Stomach (tissue), 9 donors: ENCODE results near the gene SEPTIN11. TPM values are rescaled to one million over a fixed set of nuclear protein-coding genes. Genes with fewer than 3 reads are reported as not detected.
"Not testable (repeated sequence)": the region's sequence is repeated elsewhere in the genome, so short reads cannot be mapped to it uniquely, and the experiment has no call there.

Experiments
- DNase-seq, 2 donors: peaks; one replicate each; pipeline versions ENCODE4 v3.0.0 to v3.0.0-alpha.2; 2013 to 2019
- H3K27ac ChIP-seq, 5 donors: fragments of 200-600 bp in 4 of 5; sonication (generic) in 4 of 5; one replicate each; pipeline ENCODE4 v1.5.1; 2013 to 2019; ENCODE audit warnings: mild to moderate bottlenecking in 1 of 5, moderate library complexity in 1 of 5
- H3K27me3 ChIP-seq, 3 donors: fragments of 200-600 bp; sonication (generic); one replicate each; pipeline ENCODE4 v1.5.1; 2017 to 2019; ENCODE audit warnings: mixed run types in 1 of 3
- H3K36me3 ChIP-seq, 4 donors: fragments of 200-600 bp; sonication (generic); 1 replicate in 3 of 4; 2 replicates in 1 of 4; pipeline ENCODE4 v1.5.1; 2016 to 2019
- H3K4me1 ChIP-seq, 4 donors: fragments of 200-600 bp; sonication (generic); one replicate each; pipeline ENCODE4 v1.5.1; 2016 to 2019
- H3K4me3 ChIP-seq, 4 donors: fragments of 200-600 bp; sonication (generic) in 3 of 4; one replicate each; pipeline ENCODE4 v1.5.1; 2016 to 2019; ENCODE audit warnings: mild to moderate bottlenecking in 1 of 4
- H3K9me3 ChIP-seq, 4 donors: fragments of 200-600 bp; sonication (generic); one replicate each; pipeline ENCODE4 v1.5.1; 2016 to 2019
- CTCF ChIP-seq, 7 experiments: fragments of 450-650 bp in 4 of 7; fragments of 200-600 bp in 3 of 7; sonication (generic) in 3 of 7; IDR thresholded peaks; one replicate each; pipeline ENCODE4 v1.5.1; 2016 to 2019; ENCODE audit warnings: antibody characterized with exemption in 7 of 7, control low read depth in 2 of 7, mild to moderate bottlenecking in 1 of 7
- EP300 ChIP-seq: sonication (generic); formaldehyde crosslinking; IDR thresholded peaks from one replicate; pipeline ENCODE4 v1.6.1; 2017; ENCODE audit warnings: antibody characterized with exemption
- POLR2A ChIP-seq, 4 donors: fragments of 450-650 bp; IDR thresholded peaks; one replicate each; pipeline ENCODE4 v1.6.1; 2016; ENCODE audit warnings: antibody characterized with exemption in 4 of 4, control low read depth in 2 of 4, mild to moderate bottlenecking in 1 of 4, moderate library complexity in 1 of 4
- POLR2AphosphoS5 ChIP-seq, 3 donors: sonication (generic); formaldehyde crosslinking; IDR thresholded peaks; one replicate each; pipeline ENCODE4 v1.6.1; 2016; ENCODE audit warnings: antibody characterized with exemption in 3 of 3
- WGBS, 5 donors: extraction: QIAGEN DNeasy Blood & Tissue Kit in 3 of 5; methylation state at CpG; one replicate each; pipeline versions ENCODE4 v1.1.5 to v1.1.7; 2013 to 2018; 5-methylcytosine and 5-hydroxymethylcytosine counted together
- intact Hi-C: fragments of 100-400 bp; cut with DNase I; formaldehyde crosslinking; loops from one replicate; pipeline ENCODE4 v1.15.1; 2023; ENCODE audit warnings: low total_unique reads
- polyA plus RNA-seq, 3 donors: library from polyadenylated mRNA; stranded (reverse); fragments of 200-250 nt; gene quantifications; one replicate each; pipeline ENCODE4 v1.2.3, GENCODE V29; 2013
- total RNA-seq, 5 donors: library from RNA; depleted of rRNA; stranded (reverse); fragments of >200 nt; gene quantifications; one replicate each; pipeline versions ENCODE4 v1.1.0 to v1.2.3, GENCODE V29; 2014 to 2016
- donor health status: healthy with polysubstance abuse.
- donor health status: Bipolar disorder and iron deficiency.
- donor health status: healthy.

The SEPTIN11 gene
- total and polyA plus RNA-seq, 8 donors = 9.3 to 298 (median 57.4) TPM

DNA sequence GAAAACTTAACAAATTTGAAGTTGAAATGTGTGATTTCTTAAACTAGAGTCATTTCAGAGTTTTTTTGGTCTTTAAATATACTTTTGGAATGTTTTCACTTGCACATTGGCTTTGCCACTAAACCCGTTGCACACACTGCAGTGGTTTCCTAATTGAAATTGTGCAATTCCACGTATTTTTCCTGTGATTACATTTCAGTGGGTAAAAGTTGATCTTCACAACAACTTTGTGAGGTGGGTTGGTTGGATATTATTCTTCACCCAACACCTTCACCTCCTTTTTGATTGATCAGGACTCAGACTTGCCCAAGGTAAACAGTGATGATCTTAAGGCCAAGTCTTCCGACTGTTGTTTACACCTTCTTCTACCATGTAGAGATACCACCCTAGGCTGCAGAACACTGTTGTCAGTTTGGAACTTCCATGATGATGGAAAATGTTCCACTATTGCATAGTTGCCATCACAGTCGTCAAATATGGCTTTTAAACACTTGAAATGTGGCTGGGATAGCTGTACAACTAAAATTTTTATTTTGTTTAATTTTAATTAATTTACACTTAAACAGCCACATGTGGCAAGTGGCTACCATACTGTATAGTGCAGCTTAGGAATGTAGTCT is 13.7 kb downstream of the SEPTIN11 start:
- no peak overlapping the region for H3K4me3 ChIP-seq
- H3K27me3 ChIP-seq = no peaks in the 10 kb centered on the region
- peak overlapping the region in 1 of 5 donors; percentile 49 for H3K27ac ChIP-seq
- H3K9me3 ChIP-seq = no peaks in the 10 kb centered on the region
- WGBS, 5 donors = 53 to 66% (median 58%) methylated on average over 4 of the region's 4 CpGs
- H3K4me1 ChIP-seq = peaks cover 11 to 39% (median 22%) of the 10 kb centered on the region in 4 donors
- no peak for DNase-seq
- intact Hi-C loops = no loop called here
- H3K36me3 ChIP-seq = no peaks in the 10 kb centered on the region
- TF ChIP-seq POLR2AphosphoS5 (IDR thresholded peaks at IDR 0.05) (no peak), EP300 (no peak), POLR2A (IDR thresholded peaks at IDR 0.05) (no peak), CTCF (IDR thresholded peaks at IDR 0.05) (no peak)

- WGBS, 5 donors = 95 to 100% (median 100%) methylated on average over 1 of the region's 1 CpG
Measured at GRCh38 chr4:76963927-76964326, 14.4 kb downstream of the SEPTIN11 start.

GRCh38 chr4:76964769-76965168 is 15.2 kb downstream of the SEPTIN11 start:
- Histone ChIP-seq H3K27me3 (no peaks in the 10 kb centered on the region), H3K4me3 (no peak overlapping the region), H3K27ac (no peak overlapping the region), H3K9me3 (no peaks in the 10 kb centered on the region), H3K36me3 (no peaks in the 10 kb centered on the region), H3K4me1 (peaks cover 11 to 36% (median 22%) of the 10 kb centered on the region in 4 donors)
- no peak for DNase-seq
- intact Hi-C loops = no loop called here
- WGBS, 5 donors = 27 to 53% (median 38%) methylated on average over 1 of the region's 1 CpG
- TF ChIP-seq POLR2A (IDR thresholded peaks at IDR 0.05) = no peak
- no peak for TF ChIP-seq CTCF (IDR thresholded peaks at IDR 0.05)
- TF ChIP-seq EP300 = no peak
- TF ChIP-seq POLR2AphosphoS5 (IDR thresholded peaks at IDR 0.05) = no peak

More at GRCh38 chr4:76963927-76964326, 14.4 kb downstream of the SEPTIN11 start:
- intact Hi-C loops, H3K36me3 ChIP-seq, H3K4me3 ChIP-seq, DNase-seq, H3K27ac ChIP-seq, H3K27me3 ChIP-seq, H3K9me3 ChIP-seq: not testable (repeated sequence)
- H3K4me1 ChIP-seq = peaks cover 11 to 39% (median 22%) of the 10 kb centered on the region in 4 donors

GRCh38 chr4:76965866-76966579 is 16.5 kb downstream of the SEPTIN11 start:
- 97 to 100% (median 98%) methylated on average over 2 of the region's 2 CpGs for WGBS, 5 donors
- Histone ChIP-seq H3K9me3 (no peaks in the 10 kb centered on the region), H3K4me1 (peaks cover 8 to 29% (median 15%) of the 10 kb centered on the region in 4 donors), H3K27ac (no peak overlapping the region), H3K27me3 (no peaks in the 10 kb centered on the region), H3K36me3 (no peaks in the 10 kb centered on the region), H3K4me3 (no peak overlapping the region)
- DNase-seq = no peak
- TF ChIP-seq EP300 = no peak
- no peak for TF ChIP-seq CTCF (IDR thresholded peaks at IDR 0.05)
- TF ChIP-seq POLR2AphosphoS5 (IDR thresholded peaks at IDR 0.05) = no peak
- no peak for TF ChIP-seq POLR2A (IDR thresholded peaks at IDR 0.05)
- intact Hi-C loops = no loop called here

- no peaks in the 10 kb centered on the region for H3K9me3 ChIP-seq
- TF ChIP-seq EP300 (no peak), CTCF (IDR thresholded peaks at IDR 0.05) (no peak), POLR2A (IDR thresholded peaks at IDR 0.05) (no peak), POLR2AphosphoS5 (IDR thresholded peaks at IDR 0.05) (no peak)
- H3K27me3 ChIP-seq = no peaks in the 10 kb centered on the region
- no peak overlapping the region for H3K27ac ChIP-seq
- no peak overlapping the region for H3K4me3 ChIP-seq
- no peaks in the 10 kb centered on the region for H3K36me3 ChIP-seq
- 93 to 99% (median 95%) methylated on average over 4 of the region's 4 CpGs for whole genome bisulfite sequencing, 5 donors
- H3K4me1 ChIP-seq = peaks cover 0 to 6% (median 2%) of the 10 kb centered on the region in 4 donors
- intact Hi-C loops = no loop called here
- no peak for DNase-seq
Measured at GRCh38 chr4:76968937-76969336, 19.4 kb downstream of the SEPTIN11 start.
